ENCODE measurements around the gene HLA-DMB. TPM values are rescaled to one million over a fixed set of nuclear protein-coding genes. Genes with fewer than 3 reads are reported as not detected.
A peak's percentile ranks its signal among the peaks of the same experiment; 100 is the strongest.

The HLA-DMB gene
- total RNA-seq = 100 to 1,000 TPM in 1 of 9 donors, 10 to 100 TPM in 8; 20.4 to 118 (median 85.7) TPM
- polyA plus RNA-seq = 10 to 100 TPM in 2 of 3 donors, 1 to 10 TPM in 1; 9.1 to 41.2 (median 23.9) TPM
- long read RNA-seq, donor 1, full-length matches to known transcripts = 7 of 7 reads
- long read RNA-seq, donor 1, partial matches to known transcripts = 0 of 7 reads
- long read RNA-seq, donor 1, other reads (novel, unspliced or antisense) = 0 of 7 reads
- long read RNA-seq, donor 2, partial matches to known transcripts = 0 of 3 reads
- long read RNA-seq, donor 2, other reads (novel, unspliced or antisense) = 0 of 3 reads
- long read RNA-seq, donor 3, full-length matches to known transcripts = 6 of 13 reads
- long read RNA-seq, donor 3, partial matches to known transcripts = 7 of 13 reads
- long read RNA-seq, donor 3, other reads (novel, unspliced or antisense) = 0 of 13 reads
- long read RNA-seq, donor 4, transcript HLA-DMB-258 (6 exons, 1,397 nt) = major isoform, 68 of 82 reads
- long read RNA-seq, donor 4, partial matches to known transcripts = 0 of 82 reads
- long read RNA-seq, donor 4, other reads (novel, unspliced or antisense) = 13 of 82 reads
- long read RNA-seq, donor 5, transcript HLA-DMB-258 (6 exons, 1,397 nt) = major isoform, 17 of 21 reads
- long read RNA-seq, donor 5, partial matches to known transcripts = 0 of 21 reads
- long read RNA-seq, donor 5, other reads (novel, unspliced or antisense) = 4 of 21 reads
- long read RNA-seq, donor 6, transcript HLA-DMB-258 (6 exons, 1,397 nt) = major isoform, 10 of 14 reads
- long read RNA-seq, donor 6, partial matches to known transcripts = 2 of 14 reads
- long read RNA-seq, donor 6, other reads (novel, unspliced or antisense) = 2 of 14 reads
- long read RNA-seq, donor 7, full-length matches to known transcripts = 4 of 4 reads
- long read RNA-seq, donor 7, partial matches to known transcripts = 0 of 4 reads
- long read RNA-seq, donor 7, other reads (novel, unspliced or antisense) = 0 of 4 reads
- long read RNA-seq, donor 8, full-length matches to known transcripts = 15 of 33 reads
- long read RNA-seq, donor 8, partial matches to known transcripts = 18 of 33 reads
- long read RNA-seq, donor 8, other reads (novel, unspliced or antisense) = 0 of 33 reads
- long read RNA-seq, donor 9, full-length matches to known transcripts = 8 of 16 reads
- long read RNA-seq, donor 9, partial matches to known transcripts = 8 of 16 reads
- long read RNA-seq, donor 9, other reads (novel, unspliced or antisense) = 0 of 16 reads
- long read RNA-seq, donor 10, full-length matches to known transcripts = 6 of 6 reads
- long read RNA-seq, donor 10, partial matches to known transcripts = 0 of 6 reads
- long read RNA-seq, donor 10, other reads (novel, unspliced or antisense) = 0 of 6 reads

GRCh38 chr6:32940656-32941213 lies at the start of gene HLA-DMB:
Gene HLA-DMB, minus strand, starts transcription at chr6:32941028. Its CDS starts 221 bp downstream, at chr6:32940807.
- Histone ChIP-seq H3K4me1 (replicated peaks in 1 of 2) (peaks cover 6 to 11% of the 10 kb centered on the region in 2 donors), H3K27ac (peak within 1 kb of the TSS; percentile 64 to 85 (median 73)), H3K9me3 (replicated peaks in 1 of 3) (no peaks in the 10 kb centered on the region), H3K4me3 (peak within 1 kb of the TSS in 3 of 4 donors; percentile 50 to 65 (median 53)), H3K27me3 (no peaks in the 10 kb centered on the region), H3K36me3 (replicated peaks in 1 of 2) (no peaks in the 10 kb centered on the region)
- WGBS, 4 donors = 7 to 10% (median 9%) methylated on average over 4 to 9 of the region's 9 CpGs
- intact Hi-C loops (cut with DNase I) = no loop called here
- DNase-seq = peak; percentile 69 to 86 (median 79)
- TF ChIP-seq POLR2A (IDR thresholded peaks at IDR 0.05) = peak in 1 of 2 donors; percentile 73
- TF ChIP-seq CTCF (IDR thresholded peaks at IDR 0.05) = peak in 1 of 6 experiments; percentile 6

GRCh38 chr6:32989368-32989767 lies 48.5 kb upstream of the HLA-DMB start:
- WGBS, 4 donors = 93 to 100% (median 97%) methylated on average over 1 of the region's 1 CpG
- H3K36me3 ChIP-seq (replicated peaks in 1 of 2) = no peaks in the 10 kb centered on the region
- DNase-seq = no peak
- intact Hi-C loops (cut with DNase I) = loop anchor here in 1 of 2 donors (5.0 kb wide), 1 partner anchor 102 kb away; no protein-coding TSS in a partner anchor
- no peaks in the 10 kb centered on the region for H3K27me3 ChIP-seq
- no peaks in the 10 kb centered on the region for H3K4me1 ChIP-seq (replicated peaks in 1 of 2)
- TF ChIP-seq CTCF (IDR thresholded peaks at IDR 0.05) (no peak), POLR2A (IDR thresholded peaks at IDR 0.05) (no peak)
- no peaks in the 10 kb centered on the region for H3K9me3 ChIP-seq (replicated peaks in 1 of 3)
- H3K27ac ChIP-seq = no peak overlapping the region
- H3K4me3 ChIP-seq = no peak overlapping the region

- intact Hi-C loops (cut with DNase I) = loop anchor here (2.0 to 5.0 kb wide), 3 partner anchors 52 to 98 kb away; no protein-coding TSS in a partner anchor
- Histone ChIP-seq H3K4me3 (no peak overlapping the region), H3K27me3 (no peaks in the 10 kb centered on the region), H3K36me3 (replicated peaks in 1 of 2) (peaks cover 0 to 31% of the 10 kb centered on the region in 2 donors), H3K4me1 (replicated peaks in 1 of 2) (peaks cover 0 to 10% of the 10 kb centered on the region in 2 donors), H3K27ac (peak overlapping the region in 1 of 5 donors; percentile 24), H3K9me3 (replicated peaks in 1 of 3) (no peaks in the 10 kb centered on the region)
- 11 to 14% (median 12%) methylated on average over 9 of the region's 9 CpGs for WGBS, 4 donors
- TF ChIP-seq POLR2A (IDR thresholded peaks at IDR 0.05) (no peak), CTCF (IDR thresholded peaks at IDR 0.05) (peak; percentile 83 to 93 (median 88))
- DNase-seq = peak; percentile 87 to 98 (median 95)
These were observed 44.0 kb upstream of the HLA-DMB start for GRCh38 chr6:32984622-32985389.
